GM12801 (cell line): Measurements from ENCODE around the gene KRTAP9-1.

Experiments used
- TF ChIP-seq, protein P1 (sequence below): IDR thresholded peaks from one replicate; pipeline ENCODE4 v1.5.1; 2011; ENCODE audit warnings: control low read depth; ENCODE audit not compliant: insufficient read length; ENCODE audit errors: extremely low read depth

The KRTAP9-1 gene

GRCh38 chr17:41150026-41150425, 39.7 kb upstream of the KRTAP9-1 start:
- TF ChIP-seq, protein P1, sequence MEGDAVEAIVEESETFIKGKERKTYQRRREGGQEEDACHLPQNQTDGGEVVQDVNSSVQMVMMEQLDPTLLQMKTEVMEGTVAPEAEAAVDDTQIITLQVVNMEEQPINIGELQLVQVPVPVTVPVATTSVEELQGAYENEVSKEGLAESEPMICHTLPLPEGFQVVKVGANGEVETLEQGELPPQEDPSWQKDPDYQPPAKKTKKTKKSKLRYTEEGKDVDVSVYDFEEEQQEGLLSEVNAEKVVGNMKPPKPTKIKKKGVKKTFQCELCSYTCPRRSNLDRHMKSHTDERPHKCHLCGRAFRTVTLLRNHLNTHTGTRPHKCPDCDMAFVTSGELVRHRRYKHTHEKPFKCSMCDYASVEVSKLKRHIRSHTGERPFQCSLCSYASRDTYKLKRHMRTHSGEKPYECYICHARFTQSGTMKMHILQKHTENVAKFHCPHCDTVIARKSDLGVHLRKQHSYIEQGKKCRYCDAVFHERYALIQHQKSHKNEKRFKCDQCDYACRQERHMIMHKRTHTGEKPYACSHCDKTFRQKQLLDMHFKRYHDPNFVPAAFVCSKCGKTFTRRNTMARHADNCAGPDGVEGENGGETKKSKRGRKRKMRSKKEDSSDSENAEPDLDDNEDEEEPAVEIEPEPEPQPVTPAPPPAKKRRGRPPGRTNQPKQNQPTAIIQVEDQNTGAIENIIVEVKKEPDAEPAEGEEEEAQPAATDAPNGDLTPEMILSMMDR, result no peak

- TF ChIP-seq, protein P1, result no peak
Observed at GRCh38 chr17:41151525-41151924, 38.2 kb upstream of the KRTAP9-1 start.

DNA sequence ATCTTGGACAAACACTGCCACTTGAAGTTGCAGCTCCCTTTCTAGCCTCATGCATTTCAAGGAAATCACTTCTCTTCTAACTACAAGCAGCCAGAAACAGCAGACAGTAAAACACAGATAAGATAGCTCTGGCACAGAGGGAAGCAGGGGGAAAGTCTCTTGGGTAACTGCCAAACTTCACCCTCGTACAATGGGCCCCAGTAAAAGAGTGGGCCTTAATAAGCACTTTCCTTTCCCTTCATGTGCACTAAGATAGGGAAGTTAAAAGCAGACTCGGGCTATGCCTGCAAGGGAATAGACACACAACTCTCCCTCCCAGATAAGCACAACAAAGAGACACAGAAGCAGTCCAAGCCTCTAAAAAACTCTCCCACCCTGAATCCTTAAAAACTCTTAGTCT, 35.8 kb upstream of the KRTAP9-1 start:
- TF ChIP-seq, protein P1, result no peak

- TF ChIP-seq, protein P1, result no peak
Observed at GRCh38 chr17:41160648-41161047, 29.0 kb upstream of the KRTAP9-1 start, which contains the start of gene KRTAP4-4. TSS of gene KRTAP4-4 (minus strand) at chr17:41160748. CDS start at chr17:41160691, 57 bp downstream.

DNA sequence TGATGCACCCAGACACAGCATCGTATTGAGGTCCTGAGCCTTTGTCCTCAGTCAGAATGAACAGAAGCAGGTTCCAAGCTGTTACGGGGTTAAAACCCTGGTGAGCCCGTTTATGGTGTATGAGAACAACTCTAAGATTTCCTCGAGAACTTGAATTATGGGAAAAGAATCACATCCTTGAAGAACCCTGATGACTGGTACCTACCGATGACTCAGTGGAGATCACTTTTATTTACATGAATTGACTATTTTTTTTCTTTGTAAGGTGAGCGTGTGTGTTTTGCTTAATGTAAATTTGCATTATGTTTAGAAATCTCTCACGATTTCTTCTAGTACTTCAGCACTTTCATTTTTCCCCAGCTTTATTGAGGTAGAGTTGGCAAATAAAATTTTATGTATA, 25.9 kb upstream of the KRTAP9-1 start:
- TF ChIP-seq, protein P1, result no peak

DNA sequence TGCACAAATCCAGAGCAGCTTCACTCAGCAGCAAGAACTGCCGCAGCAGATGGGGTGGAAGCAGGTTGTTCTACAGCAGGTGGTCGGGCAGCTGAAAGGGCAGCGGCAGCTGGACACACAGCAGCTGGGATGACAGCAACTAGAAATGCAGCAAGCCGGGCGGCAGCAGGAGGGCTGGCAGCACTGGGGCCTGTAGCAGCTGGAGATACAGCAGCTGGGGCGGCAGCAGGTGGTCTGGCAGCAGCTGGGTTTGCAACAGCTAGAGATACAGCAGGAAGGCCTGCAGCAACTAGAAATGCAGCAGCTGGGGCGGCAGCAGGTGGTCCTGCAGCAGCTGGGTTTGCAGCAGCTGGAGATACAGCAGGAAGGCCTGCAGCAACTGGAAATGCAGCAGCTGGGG, 22.1 kb upstream of the KRTAP9-1 start:
- TF ChIP-seq, protein P1, result no peak

GRCh38 chr17:41168121-41168520, 21.6 kb upstream of the KRTAP9-1 start, which contains the start of gene KRTAP4-3:
TSS of gene KRTAP4-3 (minus strand) at chr17:41168221. CDS start at chr17:41168172, 49 bp downstream.
- TF ChIP-seq, protein P1, result no peak
